Prostate gland (tissue), 2 donors: ENCODE results near the gene RHBDF2. TPM values are rescaled to one million over a fixed set of nuclear protein-coding genes. Genes with fewer than 3 reads are reported as not detected.

Source experiments
- DNase-seq: peaks from one replicate; pipeline ENCODE4 v3.0.0-alpha.2; 2019; ENCODE audit warnings: low spot score
- H3K27ac ChIP-seq, 2 donors: fragments of 200-600 bp; sonication (generic); 2 replicates each; pipeline ENCODE4 v1.5.1; 2017 to 2019
- H3K27me3 ChIP-seq: fragments of 200-600 bp; sonication (generic); replicated peaks from 2 replicates; pipeline ENCODE4 v1.5.1; 2019; ENCODE audit not compliant: insufficient read depth
- H3K36me3 ChIP-seq, 2 donors: fragments of 200-600 bp; sonication (generic); 1 replicate in 1 of 2; 2 replicates in 1 of 2; pipeline versions ENCODE4 v1.5.1 to v1.8.1; 2017 to 2019
- H3K4me1 ChIP-seq: fragments of 200-600 bp; sonication (generic); replicated peaks from 2 replicates; pipeline ENCODE4 v1.5.1; 2019
- H3K4me3 ChIP-seq, 2 donors: fragments of 200-600 bp; sonication (generic); 2 replicates each; pipeline ENCODE4 v1.5.1; 2017 to 2019
- H3K9me3 ChIP-seq: fragments of 200-600 bp; sonication (generic); 2 replicates; pipeline ENCODE4 v1.5.1; 2017
- POLR2A ChIP-seq: fragments of 450-650 bp; IDR thresholded peaks from one replicate; pipeline ENCODE4 v1.6.1; 2016; ENCODE audit warnings: antibody characterized with exemption, mild to moderate bottlenecking
- POLR2AphosphoS5 ChIP-seq: sonication (generic); formaldehyde crosslinking; IDR thresholded peaks from one replicate; pipeline ENCODE4 v1.6.1; 2017; ENCODE audit warnings: antibody characterized with exemption
- WGBS: methylation state at CpG from one replicate; pipeline ENCODE4 v1.1.5; 2018; 5-methylcytosine and 5-hydroxymethylcytosine counted together
- intact Hi-C: fragments of 100-400 bp; cut with DNase I; formaldehyde crosslinking; loops from one replicate; pipeline ENCODE4 v1.14.2; 2022
- total RNA-seq, 2 donors: library from RNA; depleted of rRNA; stranded (reverse); fragments of >200 nt; gene quantifications; one replicate each; pipeline ENCODE4 v1.1.0, GENCODE V29; 2016
- TF ChIP-seq, protein P1 (sequence below), 4 experiments: fragments of 200-600 bp in 2 of 4; fragments of 450-650 bp in 2 of 4; sonication (generic) in 2 of 4; IDR thresholded peaks; 1 replicate in 3 of 4; 2 replicates in 1 of 4; pipeline ENCODE4 v1.5.1; 2016 to 2019; ENCODE audit warnings: antibody characterized with exemption in 4 of 4, mild to moderate bottlenecking in 2 of 4, moderate library complexity in 2 of 4

Gene RHBDF2
- total RNA-seq, 2 donors from 2014 or later = 29.9 to 31.1 TPM

DNA sequence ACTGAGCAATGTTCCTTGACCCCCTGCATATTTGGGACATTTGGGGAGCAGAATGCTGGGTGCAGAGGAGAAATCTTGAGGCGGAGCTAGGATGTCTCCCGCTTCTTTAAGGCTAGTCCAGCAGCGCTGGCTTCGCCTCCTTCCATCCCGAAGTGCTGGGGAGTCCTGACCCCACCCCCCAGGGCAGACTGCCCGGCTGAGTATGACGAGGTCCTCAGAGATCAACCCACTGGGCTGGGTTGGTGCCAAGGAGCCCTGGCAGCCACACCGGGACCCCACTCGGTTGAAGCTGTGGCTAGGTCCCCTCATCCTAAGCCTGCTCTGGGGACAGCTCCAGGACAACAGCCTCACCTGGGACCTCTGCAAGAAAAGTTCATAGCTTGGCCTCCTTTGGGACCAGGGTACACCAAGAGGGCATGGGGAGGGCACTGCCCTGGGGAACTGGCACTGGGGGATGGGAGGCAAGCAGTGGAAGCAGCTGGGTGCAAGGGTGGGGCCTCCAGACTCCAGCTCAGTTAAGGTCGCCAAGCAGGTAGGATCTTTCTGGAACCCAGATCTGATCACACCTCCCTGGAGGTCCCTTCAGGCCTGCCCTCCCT, 11.0 kb downstream of the RHBDF2 start:
- no peak for DNase-seq
- H3K27me3 ChIP-seq = no peaks in the 10 kb centered on the region
- 75% methylated on average over 10 of the region's 10 CpGs for WGBS
- TF ChIP-seq POLR2AphosphoS5 = no peak
- TF ChIP-seq, protein P1, sequence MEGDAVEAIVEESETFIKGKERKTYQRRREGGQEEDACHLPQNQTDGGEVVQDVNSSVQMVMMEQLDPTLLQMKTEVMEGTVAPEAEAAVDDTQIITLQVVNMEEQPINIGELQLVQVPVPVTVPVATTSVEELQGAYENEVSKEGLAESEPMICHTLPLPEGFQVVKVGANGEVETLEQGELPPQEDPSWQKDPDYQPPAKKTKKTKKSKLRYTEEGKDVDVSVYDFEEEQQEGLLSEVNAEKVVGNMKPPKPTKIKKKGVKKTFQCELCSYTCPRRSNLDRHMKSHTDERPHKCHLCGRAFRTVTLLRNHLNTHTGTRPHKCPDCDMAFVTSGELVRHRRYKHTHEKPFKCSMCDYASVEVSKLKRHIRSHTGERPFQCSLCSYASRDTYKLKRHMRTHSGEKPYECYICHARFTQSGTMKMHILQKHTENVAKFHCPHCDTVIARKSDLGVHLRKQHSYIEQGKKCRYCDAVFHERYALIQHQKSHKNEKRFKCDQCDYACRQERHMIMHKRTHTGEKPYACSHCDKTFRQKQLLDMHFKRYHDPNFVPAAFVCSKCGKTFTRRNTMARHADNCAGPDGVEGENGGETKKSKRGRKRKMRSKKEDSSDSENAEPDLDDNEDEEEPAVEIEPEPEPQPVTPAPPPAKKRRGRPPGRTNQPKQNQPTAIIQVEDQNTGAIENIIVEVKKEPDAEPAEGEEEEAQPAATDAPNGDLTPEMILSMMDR (IDR thresholded peaks at IDR 0.05) = no peak
- no peaks in the 10 kb centered on the region for H3K4me1 ChIP-seq
- no peak overlapping the region for H3K4me3 ChIP-seq
- no peaks in the 10 kb centered on the region for H3K9me3 ChIP-seq
- no peak overlapping the region for H3K27ac ChIP-seq
- H3K36me3 ChIP-seq = no peaks in the 10 kb centered on the region
- intact Hi-C loops = no loop called here

DNA sequence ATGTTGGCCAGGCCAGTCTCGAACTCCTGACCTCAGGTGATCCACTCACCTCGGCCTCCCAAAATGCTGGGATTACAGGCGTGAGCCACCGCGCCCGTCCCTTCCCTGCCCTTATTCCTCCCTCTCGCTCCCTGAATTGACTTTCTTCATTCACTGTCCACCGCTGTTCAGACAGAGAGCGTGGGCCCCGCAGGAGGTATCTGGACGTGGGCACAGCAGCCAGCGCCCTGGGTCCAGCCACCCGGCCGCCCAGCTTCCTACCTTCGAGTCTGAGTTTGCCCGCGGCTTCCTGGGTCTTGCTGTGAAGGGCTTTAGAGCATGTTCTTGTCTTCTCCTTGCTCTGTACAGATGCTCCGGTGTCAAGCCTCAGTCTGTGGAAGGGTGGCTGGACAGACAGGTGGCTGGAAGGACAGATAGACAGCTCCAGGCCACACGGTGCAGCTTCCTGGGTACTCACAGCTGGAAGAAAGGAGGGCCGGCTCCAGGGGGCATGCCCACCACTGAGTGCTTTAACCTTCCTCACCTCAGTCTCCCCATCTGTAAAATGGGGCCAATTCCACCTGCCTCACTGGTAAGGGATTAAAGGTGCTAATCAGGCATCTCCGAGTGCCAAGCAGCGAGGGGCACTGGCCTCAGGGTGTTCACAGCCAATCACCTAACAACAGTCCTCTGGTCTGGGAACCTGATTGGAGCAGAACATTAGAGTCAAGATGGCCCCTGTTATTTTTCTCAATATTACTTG, 13.6 kb downstream of the RHBDF2 start:
- Histone ChIP-seq H3K4me1 (no peaks in the 10 kb centered on the region), H3K9me3 (no peaks in the 10 kb centered on the region), H3K4me3 (no peak overlapping the region), H3K27me3 (no peaks in the 10 kb centered on the region), H3K36me3 (no peaks in the 10 kb centered on the region), H3K27ac (no peak overlapping the region)
- WGBS = 95% methylated on average over 22 of the region's 22 CpGs
- intact Hi-C loops = no loop called here
- DNase-seq = no peak
- TF ChIP-seq POLR2A (no peak), POLR2AphosphoS5 (no peak)
- TF ChIP-seq, protein P1 (IDR thresholded peaks at IDR 0.05) = no peak

DNA sequence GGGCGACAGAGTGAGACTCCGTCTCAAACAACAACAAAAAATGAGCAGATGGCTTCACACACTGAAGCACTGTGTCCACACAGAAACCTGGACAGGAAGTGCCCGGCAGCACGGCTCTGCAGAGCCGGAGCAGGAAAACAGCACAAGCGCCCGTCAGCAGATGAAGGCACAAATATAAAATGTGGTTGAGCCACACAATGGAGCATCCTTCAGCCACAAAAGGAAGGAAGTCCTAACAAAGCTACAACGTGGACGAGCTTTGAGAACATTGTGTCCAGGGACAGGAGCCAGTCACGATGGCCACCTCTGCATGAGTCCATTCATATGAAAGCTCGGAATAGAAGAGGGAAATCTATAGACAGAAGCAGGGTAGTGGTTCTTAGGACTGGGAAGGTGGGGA, 15.7 kb downstream of the RHBDF2 start:
- intact Hi-C loops = no loop called here
- Histone ChIP-seq H3K27ac (no peak overlapping the region), H3K27me3 (no peaks in the 10 kb centered on the region), H3K9me3 (no peaks in the 10 kb centered on the region), H3K36me3 (no peaks in the 10 kb centered on the region), H3K4me1 (no peaks in the 10 kb centered on the region), H3K4me3 (no peak overlapping the region)
- no peak for DNase-seq
- 42% methylated on average over 11 of the region's 11 CpGs for WGBS
- peak; percentile 62 for TF ChIP-seq POLR2AphosphoS5
- TF ChIP-seq POLR2A = no peak
- TF ChIP-seq, protein P1 (IDR thresholded peaks at IDR 0.05) = no peak

DNA sequence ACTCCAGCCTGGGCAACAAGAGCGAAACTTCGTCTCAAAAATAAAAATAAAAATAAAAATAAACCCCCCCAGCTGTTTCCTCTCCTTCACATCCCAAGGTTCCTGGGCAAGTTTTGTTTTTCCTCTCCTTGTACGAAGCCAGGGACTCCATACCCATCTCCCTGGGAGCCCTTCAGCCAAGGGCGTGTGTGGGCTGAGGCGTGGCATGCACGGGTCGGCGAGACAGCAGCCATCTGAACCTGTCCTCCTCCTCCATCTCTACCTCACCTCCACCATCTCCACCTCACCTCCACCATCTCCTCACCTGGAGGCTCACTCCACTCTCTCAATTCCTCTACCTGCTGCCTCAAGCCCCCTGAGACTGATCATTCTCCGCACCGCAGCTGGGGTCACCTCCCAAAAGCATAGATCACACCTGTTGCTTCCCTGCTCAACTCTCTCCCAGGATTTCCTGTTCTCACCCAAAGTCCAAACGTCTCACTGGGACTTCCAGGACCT, 16.9 kb downstream of the RHBDF2 start:
- no peak for TF ChIP-seq POLR2A
- TF ChIP-seq, protein P1 (IDR thresholded peaks at IDR 0.05) = no peak
- TF ChIP-seq POLR2AphosphoS5 = no peak
- H3K4me3 ChIP-seq = no peak overlapping the region
- no peak overlapping the region for H3K27ac ChIP-seq
- no peaks in the 10 kb centered on the region for H3K4me1 ChIP-seq
- DNase-seq = no peak
- H3K9me3 ChIP-seq = no peaks in the 10 kb centered on the region
- WGBS = 89% methylated on average over 11 of the region's 11 CpGs
- H3K36me3 ChIP-seq = no peaks in the 10 kb centered on the region
- intact Hi-C loops = no loop called here
- H3K27me3 ChIP-seq = no peaks in the 10 kb centered on the region
